Activated CD8-positive, alpha-beta memory T cell treated with anti-CD3 and anti-CD28 coated beads for 36 hours (primary cell): ENCODE measurements around the gene SUN1. TPM values are rescaled to one million over a fixed set of nuclear protein-coding genes. Genes with fewer than 3 reads are reported as not detected.

ENCODE experiments used
- CTCF ChIA-PET: fragments of 350-600 bp; sonication (Branson Sonifier 250); formaldehyde crosslinking; loops from one replicate; lab custom pipeline; 2021; ENCODE audit warnings: antibody characterized with exemption; lab: Charles Lee
- POLR2A ChIA-PET: fragments of 350-600 bp; sonication (Branson Sonifier 250); formaldehyde crosslinking; loops from one replicate; lab custom pipeline; 2021; ENCODE audit warnings: antibody characterized with exemption; lab: Charles Lee
- total RNA-seq, 2 experiments: library from RNA; stranded (reverse); gene quantifications; one replicate each; pipeline ENCODE4 v1.2.3, GENCODE V29; 2021

The SUN1 gene
- total RNA-seq, 2 experiments from 2014 or later: 53.4 to 56.8 TPM

GRCh38 chr7:881441-882234 lies 49.4 kb downstream of the SUN1 start:
- CTCF ChIA-PET: no interaction called here
- POLR2A ChIA-PET: interaction anchor here (0.6 kb wide), 1 partner anchor 68 kb away, joined by 6 read pairs; no protein-coding TSS in a partner anchor

- ChIA-PET POLR2A (interaction anchor here (0.6 kb wide), 1 partner anchor 69 kb away, joined by 6 read pairs; no protein-coding TSS in a partner anchor), CTCF (no interaction called here)
Measured at GRCh38 chr7:882336-883035, 50.2 kb downstream of the SUN1 start.

GRCh38 chr7:883055-884021 lies 51.1 kb downstream of the SUN1 start:
- ChIA-PET CTCF (no interaction called here), POLR2A (no interaction called here)

- CTCF ChIA-PET: no interaction called here
- POLR2A ChIA-PET: no interaction called here
Measured at GRCh38 chr7:884191-885003, 52.1 kb downstream of the SUN1 start.

GRCh38 chr7:885261-885892 lies 53.1 kb downstream of the SUN1 start:
- ChIA-PET POLR2A (no interaction called here), CTCF (no interaction called here)

- CTCF ChIA-PET: no interaction called here
- POLR2A ChIA-PET: no interaction called here
Measured at GRCh38 chr7:885893-886625, 53.8 kb downstream of the SUN1 start.

GRCh38 chr7:886626-887487 lies 54.6 kb downstream of the SUN1 start:
- ChIA-PET CTCF (no interaction called here), POLR2A (no interaction called here)

- POLR2A ChIA-PET: no interaction called here
- CTCF ChIA-PET: no interaction called here
Measured at GRCh38 chr7:887488-887820, 55.2 kb downstream of the SUN1 start.

- CTCF ChIA-PET: no interaction called here
- POLR2A ChIA-PET: no interaction called here
Measured at GRCh38 chr7:888081-889024, 56.1 kb downstream of the SUN1 start.

GRCh38 chr7:889025-889390 lies 56.7 kb downstream of the SUN1 start:
- POLR2A ChIA-PET: no interaction called here

GRCh38 chr7:889391-889790 lies 57.1 kb downstream of the SUN1 start:
- POLR2A ChIA-PET: no interaction called here
- CTCF ChIA-PET: no interaction called here

More at GRCh38 chr7:889025-889390, 56.7 kb downstream of the SUN1 start:
- CTCF ChIA-PET: no interaction called here

- CTCF ChIA-PET: no interaction called here
- POLR2A ChIA-PET: no interaction called here
Measured at GRCh38 chr7:890868-891267, 58.6 kb downstream of the SUN1 start.

GRCh38 chr7:891291-891690 lies 59.0 kb downstream of the SUN1 start:
- ChIA-PET POLR2A (no interaction called here), CTCF (no interaction called here)

- ChIA-PET POLR2A (no interaction called here), CTCF (no interaction called here)
Measured at GRCh38 chr7:891805-892204, 59.5 kb downstream of the SUN1 start.

GRCh38 chr7:892648-893593 lies 60.6 kb downstream of the SUN1 start:
- ChIA-PET POLR2A (no interaction called here), CTCF (no interaction called here)
